ENCODE measurements around the gene PLXNA2. TPM values are rescaled to one million over a fixed set of nuclear protein-coding genes. Genes with fewer than 3 reads are reported as not detected.

The PLXNA2 gene
- total RNA-seq, 2 experiments from 2014 or later: 0.04 TPM; not detected in 1

DNA sequence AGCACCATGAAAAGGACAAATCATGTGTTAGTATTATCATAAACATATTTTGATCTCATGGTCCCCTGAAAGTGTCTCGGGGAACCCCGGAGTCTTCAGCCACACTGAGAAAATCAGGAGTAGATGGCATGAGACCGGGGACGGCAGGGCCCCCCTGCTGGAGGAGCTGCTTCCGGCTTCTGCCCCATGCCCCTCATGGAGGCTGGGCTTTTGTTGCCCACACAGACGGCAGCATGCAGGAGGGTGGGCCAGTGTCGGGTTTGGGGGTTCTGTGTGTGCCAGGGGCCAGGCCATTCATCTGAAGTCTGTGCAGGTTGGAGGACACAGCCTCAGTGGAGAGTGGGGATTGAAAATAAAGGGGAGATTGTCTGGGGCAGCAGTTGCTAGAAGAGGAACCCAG lies 258.2 kb downstream of the PLXNA2 start:
- no peak overlapping the region for H3K27ac Mint-ChIP-seq

DNA sequence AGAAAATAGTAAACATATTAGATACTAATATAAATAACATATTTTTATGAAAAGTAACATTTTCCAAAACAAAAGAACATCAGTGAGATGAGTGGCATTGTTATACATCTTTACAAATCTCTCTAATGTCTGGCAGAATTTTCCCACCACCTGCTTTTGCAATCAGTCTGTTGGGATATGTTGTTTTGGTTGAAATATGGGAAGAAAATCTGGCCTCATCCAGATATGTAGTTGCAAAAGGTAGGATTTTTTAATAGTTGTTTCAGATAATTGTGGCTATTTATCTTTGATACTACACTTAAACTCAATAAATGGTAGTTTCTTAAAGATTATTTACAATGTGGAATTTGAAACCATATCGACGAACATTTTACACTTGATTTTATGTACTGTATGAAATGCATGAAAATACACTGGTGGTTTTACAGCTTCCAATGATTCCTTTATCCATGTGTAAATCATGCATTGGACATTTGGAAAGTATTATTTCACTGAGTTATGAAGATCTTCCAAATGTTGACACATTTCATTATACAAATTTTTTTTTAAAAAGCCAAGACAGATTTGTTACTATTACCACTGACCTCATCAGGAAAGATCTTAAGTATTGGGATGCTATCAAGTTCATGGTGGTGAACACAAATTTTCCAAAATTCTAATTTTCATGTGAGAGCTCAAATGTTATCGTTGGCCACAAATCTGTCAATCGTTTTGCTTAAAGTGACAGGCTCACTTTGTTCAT lies 259.2 kb downstream of the PLXNA2 start:
- POLR2A ChIA-PET: no interaction called here
- ATAC-seq (no peak), DNase-seq (no peak)
- CTCF ChIA-PET: interaction anchor here (0.7 to 1.3 kb wide), 2 partner anchors 10 to 13 kb away, joined by 3 to 4 read pairs; no protein-coding TSS in a partner anchor
- no peaks in the 10 kb centered on the region for H3K4me1 Mint-ChIP-seq
- H3K27me3 Mint-ChIP-seq: peaks cover 20% of the 10 kb centered on the region
- H3K9me3 Mint-ChIP-seq (ENCODE audit: low read depth): no peaks in the 10 kb centered on the region
- H3K36me3 Mint-ChIP-seq (ENCODE audit: low read depth): no peaks in the 10 kb centered on the region
- intact Hi-C loops (cut with DNase I, micrococcal nuclease): no loop called here
- H3K27ac Mint-ChIP-seq: no peak overlapping the region
- H3K4me3 Mint-ChIP-seq: no peak overlapping the region

More for the DNA sequence above, 258.2 kb downstream of the PLXNA2 start:
- no peak for ATAC-seq
- CTCF ChIA-PET: interaction anchor here (0.8 to 1.3 kb wide), 1 partner anchor 12 kb away, joined by 3 read pairs; no protein-coding TSS in a partner anchor
- POLR2A ChIA-PET: no interaction called here
- DNase-seq: no peak
- Mint-ChIP-seq H3K9me3 (ENCODE audit: low read depth) (no peaks in the 10 kb centered on the region), H3K36me3 (ENCODE audit: low read depth) (no peaks in the 10 kb centered on the region), H3K4me3 (no peak overlapping the region), H3K27me3 (peaks cover 20% of the 10 kb centered on the region), H3K4me1 (no peaks in the 10 kb centered on the region)
- intact Hi-C loops (cut with DNase I, micrococcal nuclease): no loop called here

DNA sequence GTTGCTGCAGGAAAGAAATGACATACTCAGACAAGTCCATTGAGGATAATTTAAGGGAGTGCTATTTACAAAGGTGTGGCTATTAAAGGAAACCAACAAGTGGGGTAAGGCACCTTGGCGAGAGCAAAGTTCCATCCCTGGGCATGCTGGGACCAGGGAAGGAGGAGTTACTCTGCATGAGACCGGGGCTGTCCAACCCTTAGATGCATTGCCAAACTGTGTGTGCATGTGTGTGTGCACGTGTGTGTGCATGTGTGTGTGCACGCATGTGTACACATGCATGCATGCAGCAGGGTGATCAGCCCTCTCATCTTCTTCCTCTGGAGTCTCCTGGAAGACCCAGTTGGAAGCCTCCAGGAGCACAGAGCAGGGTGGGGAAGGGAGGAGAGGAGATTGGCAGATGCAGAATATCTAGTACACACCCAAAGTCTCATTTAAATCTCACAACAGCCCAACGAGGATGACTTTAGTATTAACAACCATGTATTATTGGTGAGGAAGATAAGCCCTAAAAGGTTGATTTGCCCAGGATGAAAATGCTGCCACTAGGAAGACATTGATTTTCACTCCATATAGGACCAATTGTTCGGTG lies 261.0 kb downstream of the PLXNA2 start:
- intact Hi-C loops (cut with DNase I, micrococcal nuclease): no loop called here
- no peak for ATAC-seq

DNA sequence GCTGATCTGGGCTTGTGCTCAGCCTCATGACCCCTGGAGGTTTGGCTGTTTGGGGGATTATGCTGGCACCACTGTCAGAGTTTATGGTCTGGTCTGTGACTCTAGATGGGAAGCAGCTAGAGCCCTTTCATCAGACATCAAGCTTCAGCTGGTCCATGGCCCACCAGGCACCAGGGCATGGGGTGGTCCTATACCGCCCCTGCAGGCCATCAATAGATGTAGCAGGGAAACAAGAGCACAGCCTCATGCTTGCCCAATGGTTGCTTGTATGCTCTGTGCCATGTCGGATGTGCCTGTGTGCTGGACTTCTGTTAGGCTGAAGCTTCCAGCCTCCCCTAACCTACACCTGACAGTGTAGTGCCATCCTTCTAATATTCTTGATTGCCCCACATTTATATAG lies 262.2 kb downstream of the PLXNA2 start:
- Mint-ChIP-seq H3K27me3 (peaks cover 16% of the 10 kb centered on the region), H3K4me1 (no peaks in the 10 kb centered on the region), H3K27ac (no peak overlapping the region), H3K9me3 (ENCODE audit: low read depth) (no peaks in the 10 kb centered on the region), H3K4me3 (no peak overlapping the region), H3K36me3 (ENCODE audit: low read depth) (no peaks in the 10 kb centered on the region)
- ATAC-seq (no peak), DNase-seq (peak; percentile 17)
- ChIA-PET POLR2A (no interaction called here), CTCF (interaction anchor here (1.0 to 1.4 kb wide), 4 partner anchors 13 to 113 kb away, joined by 3 to 6 read pairs (median 3); no protein-coding TSS in a partner anchor)
- intact Hi-C loops (cut with DNase I, micrococcal nuclease): loop anchor here in 1 of 2 experiments (1.0 kb wide), 1 partner anchor 12 kb away; no protein-coding TSS in a partner anchor

More for the DNA sequence above, 261.0 kb downstream of the PLXNA2 start:
- no peak overlapping the region for H3K27ac Mint-ChIP-seq
- POLR2A ChIA-PET: no interaction called here
- H3K36me3 Mint-ChIP-seq (ENCODE audit: low read depth): no peaks in the 10 kb centered on the region
- no peaks in the 10 kb centered on the region for H3K4me1 Mint-ChIP-seq
- no peak for DNase-seq
- no peaks in the 10 kb centered on the region for H3K9me3 Mint-ChIP-seq (ENCODE audit: low read depth)
- peaks cover 18% of the 10 kb centered on the region for H3K27me3 Mint-ChIP-seq
- H3K4me3 Mint-ChIP-seq: no peak overlapping the region
- CTCF ChIA-PET: interaction anchor here (0.8 kb wide), 1 partner anchor 98 kb away, joined by 3 read pairs; no protein-coding TSS in a partner anchor

DNA sequence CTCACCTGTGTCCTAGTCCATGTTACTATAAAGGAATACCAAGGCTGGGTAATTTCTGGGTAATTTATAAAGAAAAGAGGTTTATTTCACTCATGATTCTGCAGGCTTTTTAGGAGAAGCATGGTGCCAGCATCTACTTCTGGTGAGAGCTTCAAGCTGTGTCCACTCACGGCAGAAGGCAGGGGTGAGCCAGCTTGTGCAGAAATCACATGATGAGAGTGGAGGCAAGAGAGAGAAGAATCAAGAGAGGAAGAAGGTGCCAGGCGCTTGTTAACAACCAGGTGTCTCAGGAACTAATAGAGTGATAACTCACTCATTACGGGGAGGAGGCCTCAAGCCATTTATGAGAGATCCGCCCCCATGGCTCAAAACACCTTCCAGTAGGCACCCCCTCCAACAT lies 265.7 kb downstream of the PLXNA2 start:
- intact Hi-C loops (cut with DNase I, micrococcal nuclease): no loop called here
- no peak for ATAC-seq
- peaks cover 19% of the 10 kb centered on the region for H3K27me3 Mint-ChIP-seq

DNA sequence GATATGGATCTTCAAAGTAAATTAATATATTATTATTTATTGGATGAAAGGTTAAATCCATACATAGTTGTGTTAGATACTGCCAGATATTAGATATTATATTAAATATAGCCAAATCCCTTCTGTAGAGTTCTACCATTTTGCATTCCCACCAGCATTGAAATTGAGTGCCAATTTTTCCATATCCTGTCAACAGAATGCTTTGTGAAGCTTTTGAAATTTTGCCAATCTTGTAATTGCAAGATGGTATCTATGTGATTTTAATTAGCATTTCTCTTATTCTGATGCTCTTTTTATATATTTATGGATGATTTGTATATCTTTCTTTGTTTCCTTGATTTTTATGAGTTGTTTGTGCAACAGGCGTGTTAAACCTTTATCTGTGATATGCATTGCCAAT lies 266.3 kb downstream of the PLXNA2 start:
- no peaks in the 10 kb centered on the region for H3K9me3 Mint-ChIP-seq (ENCODE audit: low read depth)
- no peaks in the 10 kb centered on the region for H3K4me1 Mint-ChIP-seq
- H3K4me3 Mint-ChIP-seq: no peak overlapping the region
- POLR2A ChIA-PET: no interaction called here
- intact Hi-C loops (cut with DNase I, micrococcal nuclease): no loop called here
- no peak overlapping the region for H3K27ac Mint-ChIP-seq
- peaks cover 19% of the 10 kb centered on the region for H3K27me3 Mint-ChIP-seq
- DNase-seq (no peak), ATAC-seq (no peak)
- H3K36me3 Mint-ChIP-seq (ENCODE audit: low read depth): no peaks in the 10 kb centered on the region
- CTCF ChIA-PET: interaction anchor here (0.5 kb wide), 1 partner anchor 73 kb away, joined by 4 read pairs; no protein-coding TSS in a partner anchor

More for the DNA sequence above, 265.7 kb downstream of the PLXNA2 start:
- ChIA-PET CTCF (no interaction called here), POLR2A (no interaction called here)
- Mint-ChIP-seq H3K4me3 (no peak overlapping the region), H3K27ac (no peak overlapping the region), H3K36me3 (ENCODE audit: low read depth) (no peaks in the 10 kb centered on the region), H3K4me1 (no peaks in the 10 kb centered on the region), H3K9me3 (ENCODE audit: low read depth) (no peaks in the 10 kb centered on the region)
- DNase-seq: no peak

DNA sequence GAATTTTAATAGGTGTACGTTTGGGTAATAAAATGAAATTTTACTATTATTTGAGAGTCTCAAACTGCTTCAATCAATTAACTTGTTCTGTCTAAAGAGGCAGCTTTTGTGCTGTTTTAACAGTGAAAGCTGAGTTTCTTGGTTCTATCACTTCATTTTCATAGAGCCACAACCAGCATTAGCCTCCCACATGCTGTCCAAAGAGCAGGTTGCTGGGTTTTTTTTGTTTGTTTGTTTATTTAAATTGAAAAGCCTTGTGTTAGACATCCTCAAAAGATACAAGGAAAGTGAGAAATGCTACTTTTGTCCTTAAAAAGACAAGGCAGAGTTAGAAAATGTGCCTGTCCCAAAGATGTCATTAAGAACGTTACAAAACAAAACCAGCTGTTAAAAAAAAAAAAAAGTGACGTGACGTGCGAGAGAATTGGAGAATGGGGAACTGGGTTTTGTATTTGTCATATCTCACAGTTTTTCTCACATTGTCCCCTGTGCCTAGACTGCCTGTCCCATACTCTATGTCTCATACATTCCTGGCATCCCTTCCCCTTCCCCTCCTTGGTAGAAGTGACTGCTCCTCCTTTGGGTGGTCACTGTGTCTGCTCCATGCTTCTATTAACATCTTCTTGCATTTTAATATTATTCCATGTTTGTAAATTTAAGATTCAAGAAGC lies 270.2 kb downstream of the PLXNA2 start:
- ChIA-PET POLR2A (no interaction called here), CTCF (interaction anchor here (1.0 to 1.6 kb wide), 2 partner anchors 10 to 89 kb away, joined by 7 to 11 read pairs; no protein-coding TSS in a partner anchor)
- Mint-ChIP-seq H3K4me3 (no peak overlapping the region), H3K36me3 (ENCODE audit: low read depth) (no peaks in the 10 kb centered on the region), H3K27ac (no peak overlapping the region), H3K27me3 (peaks cover 6% of the 10 kb centered on the region), H3K4me1 (no peaks in the 10 kb centered on the region), H3K9me3 (ENCODE audit: low read depth) (no peaks in the 10 kb centered on the region)
- intact Hi-C loops (cut with DNase I, micrococcal nuclease): no loop called here
- ATAC-seq (no peak), DNase-seq (no peak)

DNA sequence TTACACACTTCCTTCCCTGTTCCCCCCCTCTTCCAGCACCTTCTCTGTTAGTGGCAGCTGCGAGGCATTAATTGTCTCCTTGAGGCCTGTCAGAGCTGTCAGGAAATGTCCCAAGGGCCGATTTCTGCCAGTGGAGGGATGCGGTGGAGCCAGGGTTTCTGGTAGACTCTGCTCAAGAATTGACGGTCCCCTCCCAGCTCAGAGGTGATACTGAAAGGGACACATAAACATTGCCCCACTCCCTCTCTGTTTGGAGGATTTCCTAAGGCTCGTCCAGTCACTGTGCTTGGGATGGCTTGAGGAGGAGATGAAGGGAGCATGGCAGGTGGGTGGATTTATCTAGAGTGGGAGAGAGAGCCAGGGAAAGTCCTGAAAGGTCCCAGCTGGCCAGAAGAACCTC lies 271.8 kb downstream of the PLXNA2 start:
- ChIA-PET CTCF (interaction anchor here (1.0 kb wide), 1 partner anchor 87 kb away, joined by 3 read pairs; no protein-coding TSS in a partner anchor), POLR2A (interaction anchor here (0.6 kb wide), 1 partner anchor 375 kb away, joined by 3 read pairs; no protein-coding TSS in a partner anchor)
- DNase-seq (no peak), ATAC-seq (no peak)
- no peak overlapping the region for H3K27ac Mint-ChIP-seq
- intact Hi-C loops (cut with DNase I, micrococcal nuclease): no loop called here
- H3K9me3 Mint-ChIP-seq (ENCODE audit: low read depth): no peaks in the 10 kb centered on the region
- peaks cover 6% of the 10 kb centered on the region for H3K27me3 Mint-ChIP-seq
- H3K4me1 Mint-ChIP-seq: no peaks in the 10 kb centered on the region
- H3K36me3 Mint-ChIP-seq (ENCODE audit: low read depth): no peaks in the 10 kb centered on the region
- no peak overlapping the region for H3K4me3 Mint-ChIP-seq
